ENCODE results near the gene LILRB2.
"Not testable (repeated sequence)": the region's sequence is repeated elsewhere in the genome, so short reads cannot be mapped to it uniquely, and the experiment has no call there.

The LILRB2 gene

DNA sequence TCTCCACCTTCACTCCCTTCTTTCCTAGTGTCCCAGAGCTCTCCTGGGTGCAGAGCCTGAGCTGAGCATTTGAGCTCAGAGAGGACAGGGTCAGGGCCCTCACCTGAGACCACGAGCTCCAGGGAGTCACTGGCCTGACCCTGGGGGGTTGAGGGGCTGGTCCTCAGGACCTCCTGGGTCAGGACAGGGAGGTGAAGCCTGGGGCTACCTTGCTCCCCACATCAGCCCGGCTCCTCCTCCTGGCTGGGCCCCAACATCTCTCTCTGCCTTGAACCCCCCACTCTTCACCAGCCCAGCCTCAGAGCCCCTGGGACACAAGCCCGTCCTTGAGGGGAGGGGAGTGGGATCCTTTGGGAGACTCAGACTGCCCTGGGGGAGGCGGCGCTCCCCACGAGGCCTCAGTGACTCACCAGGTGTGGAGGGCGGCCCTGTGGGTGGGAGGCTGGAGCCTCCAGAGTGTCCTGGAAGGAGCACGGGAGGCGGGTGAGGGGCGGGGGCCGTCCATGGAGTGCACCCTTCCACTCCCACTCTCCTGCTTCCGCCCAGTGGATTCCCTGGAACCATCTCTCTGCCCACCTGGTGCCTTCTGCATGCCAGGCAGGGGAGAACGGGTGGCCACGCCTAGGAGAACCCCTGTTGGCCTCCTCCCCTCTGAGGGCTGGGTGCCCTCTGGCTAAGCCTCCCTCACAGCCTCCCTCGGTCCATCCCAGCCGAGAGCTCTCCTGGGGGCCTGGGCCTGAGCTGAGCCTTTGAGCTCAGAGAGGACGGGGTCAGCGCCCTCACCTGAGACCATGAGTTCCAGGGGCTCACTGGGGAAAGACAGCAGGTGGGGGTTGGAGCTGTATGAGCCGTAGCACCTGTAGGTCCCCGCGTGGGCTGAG, 41.2 kb downstream of the LILRB2 start:
- DNase-seq (ENCODE audit: insufficient read length) = not testable (repeated sequence)
- FAIRE-seq = peak; percentile 75

DNA sequence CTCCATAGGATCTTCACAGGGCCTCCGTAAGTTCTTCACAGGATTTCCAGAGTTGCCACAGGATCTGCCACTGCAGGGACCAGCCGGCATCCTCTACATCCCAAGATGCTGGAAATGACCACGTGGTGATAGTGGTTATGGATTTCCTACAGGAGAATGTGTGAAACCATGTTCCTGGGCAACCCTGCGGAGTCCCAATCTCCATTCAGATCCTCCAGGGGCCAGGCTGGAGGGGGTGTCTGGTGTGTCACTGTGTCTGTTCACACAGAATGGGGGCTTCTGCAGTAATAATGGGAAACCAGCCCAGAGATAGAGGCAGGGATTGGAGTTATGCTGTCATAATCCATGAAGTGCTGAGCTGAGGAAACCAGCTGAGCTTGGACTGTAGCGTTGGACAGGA, 47.0 kb downstream of the LILRB2 start:
- FAIRE-seq = no peak
- TF ChIP-seq POLR2AphosphoS5 (IDR thresholded peaks at IDR 0.05; ENCODE audit: low read depth, low read length) = no peak
- no peak for TF ChIP-seq TAF1 (IDR thresholded peaks at IDR 0.05; ENCODE audit: borderline replicate concordance, low read depth, low read length)
- no peak for TF ChIP-seq POLR2A (IDR thresholded peaks at IDR 0.05; ENCODE audit: low read depth, low read length)
- no peak for DNase-seq (ENCODE audit: insufficient read length)

DNA sequence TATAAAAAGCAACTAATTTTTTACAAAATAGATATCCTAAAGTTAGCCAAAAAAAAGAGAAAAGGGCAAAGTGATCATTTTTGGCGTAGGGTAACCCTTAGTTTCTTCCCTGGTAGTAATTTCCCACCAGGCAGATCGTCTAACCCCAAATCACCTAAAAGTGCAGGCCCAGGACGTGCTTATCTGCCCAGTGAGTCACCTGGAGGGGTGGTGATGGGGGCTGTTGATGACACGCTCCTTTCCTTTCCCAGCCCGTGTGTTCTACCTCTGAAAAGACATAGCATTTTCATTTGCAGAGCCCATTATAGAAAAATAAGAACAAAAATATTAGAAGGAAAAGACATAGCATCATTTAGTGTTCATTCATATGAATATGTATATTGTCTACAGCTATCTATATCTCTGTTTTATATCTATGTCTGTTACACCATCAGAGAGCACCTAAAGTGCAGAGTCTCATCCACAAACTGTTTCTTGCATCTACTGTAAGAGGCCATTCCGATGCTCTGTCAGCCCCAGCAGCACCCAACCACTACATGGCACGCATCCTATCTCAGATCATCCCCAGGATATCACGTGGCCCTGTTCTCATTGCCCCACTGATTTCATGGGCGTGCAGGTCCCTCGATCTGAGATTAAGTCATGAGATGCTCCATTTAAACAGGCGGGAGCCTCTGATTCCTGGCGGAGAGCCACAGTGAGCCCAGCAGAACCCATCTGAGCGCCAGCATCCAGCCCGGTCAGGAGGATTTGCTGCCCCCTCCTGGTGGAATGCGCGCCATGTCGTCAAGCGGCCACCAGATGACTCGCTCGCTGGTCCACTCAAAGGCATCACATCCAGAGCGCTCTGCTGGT, 49.6 kb downstream of the LILRB2 start:
- FAIRE-seq = peak; percentile 92
- TF ChIP-seq POLR2A (IDR thresholded peaks at IDR 0.05; ENCODE audit: low read depth, low read length) (no peak), TAF1 (IDR thresholded peaks at IDR 0.05; ENCODE audit: borderline replicate concordance, low read depth, low read length) (no peak), POLR2AphosphoS5 (IDR thresholded peaks at IDR 0.05; ENCODE audit: low read depth, low read length) (no peak)
- DNase-seq (ENCODE audit: insufficient read length) = peak; percentile 70

DNA sequence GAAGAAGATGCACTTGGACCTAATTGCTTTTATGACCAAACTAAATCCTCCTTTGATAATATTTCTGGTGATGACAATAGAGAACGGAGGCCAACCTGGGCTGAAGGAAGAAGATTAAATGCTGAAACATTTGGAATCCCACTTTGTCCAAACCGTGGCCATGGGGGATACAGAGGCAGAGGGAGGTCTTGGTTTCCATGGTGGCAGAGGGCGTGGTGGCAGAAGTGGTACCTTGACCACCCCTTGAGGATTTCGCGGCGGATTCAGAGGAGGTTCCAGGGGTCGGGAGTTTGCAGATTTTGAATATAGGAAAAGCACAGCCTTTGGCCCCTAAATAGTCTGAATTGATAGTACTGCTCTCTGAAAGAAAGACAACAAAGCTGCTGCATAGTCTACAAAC, 50.9 kb downstream of the LILRB2 start:
- FAIRE-seq (no peak), DNase-seq (ENCODE audit: insufficient read length) (no peak)
- no peak for TF ChIP-seq POLR2A (IDR thresholded peaks at IDR 0.05; ENCODE audit: low read depth, low read length)
- TF ChIP-seq POLR2AphosphoS5 (IDR thresholded peaks at IDR 0.05; ENCODE audit: low read depth, low read length) = no peak
- no peak for TF ChIP-seq TAF1 (IDR thresholded peaks at IDR 0.05; ENCODE audit: borderline replicate concordance, low read depth, low read length)

DNA sequence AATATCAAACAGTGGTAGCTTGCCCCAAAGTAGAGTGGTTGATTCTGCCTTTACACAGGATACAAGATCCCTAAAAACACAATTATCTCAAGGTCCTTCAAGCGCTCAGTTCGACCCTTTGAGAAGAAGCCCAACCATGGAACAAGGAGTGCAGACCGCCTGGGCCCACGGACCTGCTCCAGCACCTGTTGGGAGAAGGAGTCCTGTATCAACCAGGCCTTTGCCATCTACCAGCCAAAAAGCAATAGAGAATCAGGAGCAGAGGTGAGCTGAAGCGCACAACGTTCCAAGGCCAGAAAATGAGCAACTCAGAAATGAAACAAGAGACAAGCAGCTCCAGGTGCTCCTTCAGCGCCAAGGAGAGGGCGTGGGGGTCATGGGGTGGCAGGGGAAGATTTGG, 51.8 kb downstream of the LILRB2 start:
- TF ChIP-seq TAF1 (IDR thresholded peaks at IDR 0.05; ENCODE audit: borderline replicate concordance, low read depth, low read length) (no peak), POLR2AphosphoS5 (IDR thresholded peaks at IDR 0.05; ENCODE audit: low read depth, low read length) (no peak), POLR2A (IDR thresholded peaks at IDR 0.05; ENCODE audit: low read depth, low read length) (no peak)
- DNase-seq (ENCODE audit: insufficient read length) (no peak), FAIRE-seq (no peak)

DNA sequence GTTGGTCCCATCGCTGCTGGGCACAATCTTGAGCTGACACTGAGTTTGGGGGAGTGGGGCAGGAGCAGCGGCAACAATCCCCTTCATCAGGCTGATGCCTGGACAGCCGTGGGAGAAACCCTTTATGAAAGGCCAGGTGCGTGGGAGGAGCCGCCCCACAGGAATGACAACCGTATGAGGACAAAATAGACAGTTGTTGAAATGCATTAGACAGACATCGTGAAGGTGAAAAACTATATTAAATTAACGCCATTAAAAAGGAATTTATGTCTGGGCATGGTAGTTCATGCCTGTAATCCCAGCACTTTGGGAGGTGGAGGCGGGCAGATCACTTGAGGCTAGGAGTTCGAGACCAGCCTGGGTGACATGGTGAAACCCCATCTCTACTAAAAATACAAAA, 56.3 kb downstream of the LILRB2 start:
- FAIRE-seq = not testable (repeated sequence)

DNA sequence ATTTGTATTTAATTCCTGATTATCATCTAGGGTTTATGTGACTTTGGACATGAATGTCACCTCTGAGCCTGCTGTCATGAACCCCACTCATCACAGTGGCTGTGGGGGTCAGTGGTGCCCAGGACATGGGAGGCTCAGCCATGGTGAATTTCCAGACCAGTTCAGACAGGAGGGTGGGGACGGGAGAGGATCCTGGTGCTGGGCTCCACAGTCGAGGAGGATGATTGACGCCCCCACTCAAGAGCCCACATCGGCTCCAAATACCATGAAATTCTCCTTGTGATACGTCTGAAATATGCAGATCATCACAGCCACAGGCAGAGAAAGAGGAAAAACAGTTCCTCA, 57.0 kb downstream of the LILRB2 start:
- not testable (repeated sequence) for DNase-seq (ENCODE audit: insufficient read length); FAIRE-seq

More for the DNA sequence above, 56.3 kb downstream of the LILRB2 start:
- not testable (repeated sequence) for DNase-seq (ENCODE audit: insufficient read length)
